ENCODE data around the gene SLC12A5. TPM values are rescaled to one million over a fixed set of nuclear protein-coding genes. Genes with fewer than 3 reads are reported as not detected.

SLC12A5 gene
- total and polyA plus RNA-seq, 9 of the 15 experiments (the other 6 are each of a cell fraction or from before 2014, with no cell fraction given), result 0.36 to 7.5 (median 2.1) TPM

DNA sequence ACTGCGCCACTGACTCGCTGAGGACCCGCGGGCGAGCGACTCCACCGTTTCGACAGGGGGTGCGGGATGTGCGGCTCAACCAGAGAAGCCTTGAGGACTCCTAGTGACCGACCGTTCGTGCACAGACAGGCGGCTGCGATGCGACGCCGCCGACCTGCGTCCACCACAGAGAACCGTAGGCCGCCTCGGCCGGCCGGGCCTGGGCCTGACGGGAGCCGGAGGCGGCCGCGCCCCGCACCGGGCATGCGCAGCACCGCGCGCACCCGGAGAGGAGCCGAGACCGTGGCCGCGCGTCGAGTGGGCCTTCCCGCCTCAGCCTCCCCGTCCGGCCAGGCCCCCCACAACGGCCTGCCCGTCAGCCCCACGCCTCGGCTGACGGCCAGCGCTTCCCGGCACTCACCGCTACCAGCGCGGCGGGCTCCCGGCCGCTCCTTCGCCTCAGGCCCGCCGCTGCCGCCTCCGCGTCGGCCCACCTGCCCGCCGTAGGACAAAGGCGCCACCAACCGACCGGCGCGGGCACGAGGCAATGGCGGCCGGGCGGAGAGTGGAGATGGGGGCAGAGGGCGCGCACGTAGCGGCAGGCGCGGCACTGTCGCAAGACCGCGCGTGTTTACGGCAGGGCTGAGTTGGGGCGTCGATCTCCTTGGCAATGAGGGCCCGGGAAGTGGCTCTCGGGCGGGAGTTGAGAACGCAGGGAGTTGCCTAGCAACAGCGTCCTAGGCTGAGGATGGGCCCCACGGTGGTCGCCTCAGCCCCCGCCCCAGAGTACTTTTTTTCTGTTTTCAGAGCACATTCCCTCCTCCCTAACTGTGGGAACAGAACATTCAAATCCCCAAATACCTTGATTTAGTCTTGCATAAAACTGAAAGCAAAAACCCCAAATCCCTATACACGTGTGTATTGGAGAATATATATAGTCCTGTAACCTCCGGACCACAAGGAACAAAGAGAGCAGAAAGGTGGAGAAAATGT is 60.7 kb downstream of the SLC12A5 start, which contains the start of gene NCOA5 (continued):
- TF ChIP-seq, protein P1, sequence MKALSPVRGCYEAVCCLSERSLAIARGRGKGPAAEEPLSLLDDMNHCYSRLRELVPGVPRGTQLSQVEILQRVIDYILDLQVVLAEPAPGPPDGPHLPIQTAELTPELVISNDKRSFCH (CRISPR knock-in tag; IDR thresholded peaks at IDR 0.05), result no peak
- TF ChIP-seq, protein P1 (tag; IDR thresholded peaks at IDR 0.05), result peak; percentile 94; the same call in 1 of the 2 replicates
- 0 out of 2 replicates have a peak, but pooled peaks have one; percentile 32 for TF ChIP-seq PKNOX1 (IDR thresholded peaks at IDR 0.05)
- TF ChIP-seq CREB1 (IDR thresholded peaks at IDR 0.05), result peak; percentile 84
- TF ChIP-seq CREB1 (CRISPR knock-in tag; IDR thresholded peaks at IDR 0.05), result peak; percentile 80
- TF ChIP-seq E2F3 (CRISPR knock-in tag; IDR thresholded peaks at IDR 0.05), result peak; percentile 89
- peak; percentile 98 for TF ChIP-seq GATAD2B (IDR thresholded peaks at IDR 0.05; ENCODE audit: borderline replicate concordance)
- peak; percentile 45 for TF ChIP-seq U2AF1 (optimal IDR thresholded peaks at IDR 0.05; ENCODE audit: low read depth, low read length)
- peak; percentile 41; the same call in 1 of the 2 replicates for TF ChIP-seq LCOR (CRISPR knock-in tag; IDR thresholded peaks at IDR 0.05)
- 0 out of 2 replicates have a peak, but pooled peaks have one; percentile 3 for TF ChIP-seq ZNF384 (IDR thresholded peaks at IDR 0.05; ENCODE audit: low read depth, low read length)
- peak; percentile 52 for TF ChIP-seq CCNT2 (IDR thresholded peaks at IDR 0.05; ENCODE audit: borderline replicate concordance, extremely low read depth, insufficient read length, low read depth, low read length)
- peak; percentile 95 for TF ChIP-seq TAF1 (IDR thresholded peaks at IDR 0.05; ENCODE audit: control insufficient read depth, extremely low read depth, insufficient read depth, low read length, severe bottlenecking)
- TF ChIP-seq, protein P2, sequence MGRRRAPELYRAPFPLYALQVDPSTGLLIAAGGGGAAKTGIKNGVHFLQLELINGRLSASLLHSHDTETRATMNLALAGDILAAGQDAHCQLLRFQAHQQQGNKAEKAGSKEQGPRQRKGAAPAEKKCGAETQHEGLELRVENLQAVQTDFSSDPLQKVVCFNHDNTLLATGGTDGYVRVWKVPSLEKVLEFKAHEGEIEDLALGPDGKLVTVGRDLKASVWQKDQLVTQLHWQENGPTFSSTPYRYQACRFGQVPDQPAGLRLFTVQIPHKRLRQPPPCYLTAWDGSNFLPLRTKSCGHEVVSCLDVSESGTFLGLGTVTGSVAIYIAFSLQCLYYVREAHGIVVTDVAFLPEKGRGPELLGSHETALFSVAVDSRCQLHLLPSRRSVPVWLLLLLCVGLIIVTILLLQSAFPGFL (CRISPR knock-in tag; IDR thresholded peaks at IDR 0.05), result peak; percentile 91; the same call in 1 of the 2 replicates
- TF ChIP-seq NCOR1 (IDR thresholded peaks at IDR 0.05), result 0 out of 2 replicates have a peak, but pooled peaks have one; percentile 10
- peak; percentile 87 for TF ChIP-seq CXXC5 (CRISPR knock-in tag; IDR thresholded peaks at IDR 0.05)
- TF ChIP-seq FOXJ2 (tag; IDR thresholded peaks at IDR 0.05), result peak; percentile 88
- TF ChIP-seq ZNF57 (CRISPR knock-in tag; IDR thresholded peaks at IDR 0.05), result no peak
- TF ChIP-seq RFX1 (IDR thresholded peaks at IDR 0.05), result peak; percentile 99
- peak; percentile 100 for TF ChIP-seq CTBP1 (IDR thresholded peaks at IDR 0.05; ENCODE audit: borderline replicate concordance)
- TF ChIP-seq GTF2F1 (IDR thresholded peaks at IDR 0.05; ENCODE audit: low read depth, low read length), result 0 out of 2 replicates have a peak, but pooled peaks have one; percentile 42
- TF ChIP-seq ATF7 (IDR thresholded peaks at IDR 0.05), result no peak; the same call in 1 of the 2 replicates
- TF ChIP-seq ZFP30 (CRISPR knock-in tag; IDR thresholded peaks at IDR 0.05; ENCODE audit: borderline replicate concordance), result no peak
- 0 out of 2 replicates have a peak, but pooled peaks have one; percentile 2 for TF ChIP-seq ARID1B (IDR thresholded peaks at IDR 0.05)
- TF ChIP-seq NFIC (IDR thresholded peaks at IDR 0.05), result peak; percentile 74; the same call in 1 of the 2 replicates
- peak; percentile 81 for TF ChIP-seq SIN3B (IDR thresholded peaks at IDR 0.05; ENCODE audit: low read depth)

Measured in K562 (cell line).